HEK293 (cell line): ENCODE results near the gene ADRA1B.

Source experiments
- CTCF ChIP-seq: fragments of 450-650 bp; formaldehyde crosslinking; IDR thresholded peaks from 2 replicates; pipeline ENCODE4 v1.5.1; 2016; ENCODE audit warnings: missing biosample characterization, missing genetic modification characterization
- GLIS1 ChIP-seq: fragments of 450-650 bp; formaldehyde crosslinking; IDR thresholded peaks from 2 replicates; pipeline ENCODE4 v1.5.1; 2016; ENCODE audit warnings: missing biosample characterization, missing genetic modification characterization
- REST ChIP-seq: fragments of 450-650 bp; formaldehyde crosslinking; IDR thresholded peaks from 2 replicates; pipeline ENCODE4 v1.5.1; 2016; ENCODE audit warnings: missing biosample characterization, missing genetic modification characterization
- SP2 ChIP-seq: fragments of 450-650 bp; formaldehyde crosslinking; IDR thresholded peaks from 2 replicates; pipeline ENCODE4 v1.5.1; 2016; ENCODE audit warnings: missing biosample characterization, missing genetic modification characterization
- ZBTB21 ChIP-seq: fragments of 450-650 bp; formaldehyde crosslinking; IDR thresholded peaks from 2 replicates; pipeline ENCODE4 v1.5.1; 2017; ENCODE audit warnings: missing biosample characterization, missing genetic modification characterization
- ZBTB7A ChIP-seq: fragments of 450-650 bp; formaldehyde crosslinking; IDR thresholded peaks from 2 replicates; pipeline ENCODE4 v1.5.1; 2016; ENCODE audit warnings: low read depth, missing biosample characterization, missing genetic modification characterization
- ZNF184 ChIP-seq: fragments of 450-650 bp; IDR thresholded peaks from 2 replicates; pipeline ENCODE4 v1.5.1; 2018; ENCODE audit warnings: missing biosample characterization, mild to moderate bottlenecking, missing genetic modification characterization
- ZNF302 ChIP-seq: fragments of 450-650 bp; formaldehyde crosslinking; IDR thresholded peaks from 2 replicates; pipeline ENCODE4 v1.5.1; 2016; ENCODE audit warnings: missing biosample characterization, missing genetic modification characterization, low read depth
- ZNF510 ChIP-seq: fragments of 450-650 bp; formaldehyde crosslinking; IDR thresholded peaks from 2 replicates; pipeline ENCODE4 v1.5.1; 2018; ENCODE audit warnings: mild to moderate bottlenecking, missing genetic modification characterization, missing biosample characterization; ENCODE audit not compliant: insufficient replicate concordance
- ZNF571 ChIP-seq: fragments of 450-650 bp; formaldehyde crosslinking; IDR thresholded peaks from 2 replicates; pipeline ENCODE4 v1.5.0; 2017; ENCODE audit warnings: missing biosample characterization, missing genetic modification characterization
- ZNF596 ChIP-seq: fragments of 450-650 bp; IDR thresholded peaks from 2 replicates; pipeline ENCODE4 v1.5.0; 2018; ENCODE audit warnings: missing biosample characterization, mild to moderate bottlenecking, missing genetic modification characterization, moderate library complexity
- ZNF776 ChIP-seq: fragments of 450-650 bp; formaldehyde crosslinking; IDR thresholded peaks from 2 replicates; pipeline ENCODE4 v1.5.0; 2017; ENCODE audit warnings: missing biosample characterization, missing genetic modification characterization, borderline replicate concordance
- ZNF792 ChIP-seq: fragments of 450-650 bp; formaldehyde crosslinking; IDR thresholded peaks from 2 replicates; pipeline ENCODE4 v1.5.1; 2016; ENCODE audit warnings: missing biosample characterization, missing genetic modification characterization
- ZSCAN16 ChIP-seq: fragments of 450-650 bp; formaldehyde crosslinking; IDR thresholded peaks from 2 replicates; pipeline ENCODE4 v1.5.1; 2016; ENCODE audit warnings: missing biosample characterization, missing genetic modification characterization

- TF ChIP-seq ZBTB7A (no peak), REST (tag by site-specific recombination) (no peak), CTCF (tag by site-specific recombination) (no peak), ZNF510 (tag by site-specific recombination) (no peak), GLIS1 (tag by site-specific recombination) (no peak), ZNF792 (tag by site-specific recombination) (no peak), ZNF776 (no peak), ZNF302 (tag by site-specific recombination) (no peak), ZNF184 (no peak), ZNF596 (tag by site-specific recombination) (no peak), ZBTB21 (tag by site-specific recombination) (no peak), ZSCAN16 (no peak), ZNF571 (tag by site-specific recombination) (no peak), SP2 (no peak)
Observed at GRCh38 chr5:159910843-159911229, 5.4 kb upstream of the ADRA1B start.
